Stimulated activated CD8-positive, alpha-beta memory T cell treated with anti-CD3 and anti-CD28 coated beads, Interleukin-15, amount 100 ng/mL, for 1 hour (primary cell): ENCODE data around the gene ADGRV1.
"Not testable (repeated sequence)": the region's sequence is repeated elsewhere in the genome, so short reads cannot be mapped to it uniquely, and the experiment has no call there.

ENCODE experiments used
- DNase-seq: peaks from one replicate; pipeline ENCODE4 v3.0.0-alpha.2; 2020; ENCODE audit warnings: low read depth

ADGRV1 gene

GRCh38 chr5:90909940-90910339 lies 351.3 kb downstream of the ADGRV1 start:
- DNase-seq: no peak

- DNase-seq: no peak
Observed at GRCh38 chr5:90911169-90911568, 352.6 kb downstream of the ADGRV1 start.

- DNase-seq: no peak
Observed at GRCh38 chr5:90912476-90912875, 353.9 kb downstream of the ADGRV1 start.

- no peak for DNase-seq
Observed at GRCh38 chr5:90915393-90915792, 356.8 kb downstream of the ADGRV1 start.

GRCh38 chr5:90916947-90917800 lies 358.6 kb downstream of the ADGRV1 start:
- DNase-seq: no peak

- DNase-seq: no peak
Observed at GRCh38 chr5:90917928-90918668, 359.5 kb downstream of the ADGRV1 start.

GRCh38 chr5:90921418-90921973 lies 362.9 kb downstream of the ADGRV1 start:
- no peak for DNase-seq

GRCh38 chr5:90924222-90924621 lies 365.6 kb downstream of the ADGRV1 start:
- DNase-seq: not testable (repeated sequence)

- DNase-seq: not testable (repeated sequence)
Observed at GRCh38 chr5:90929013-90929839, 370.6 kb downstream of the ADGRV1 start.

GRCh38 chr5:90930062-90930461 lies 371.5 kb downstream of the ADGRV1 start:
- no peak for DNase-seq

- DNase-seq: no peak
Observed at GRCh38 chr5:90930756-90931431, 372.3 kb downstream of the ADGRV1 start.

- no peak for DNase-seq
Observed at GRCh38 chr5:90932052-90932699, 373.6 kb downstream of the ADGRV1 start.

GRCh38 chr5:90933298-90933697 lies 374.7 kb downstream of the ADGRV1 start:
- no peak for DNase-seq

GRCh38 chr5:90934091-90934719 lies 375.6 kb downstream of the ADGRV1 start:
- DNase-seq: no peak

- no peak for DNase-seq
Observed at GRCh38 chr5:90934738-90935137, 376.1 kb downstream of the ADGRV1 start.

GRCh38 chr5:90939211-90939610 lies 380.6 kb downstream of the ADGRV1 start:
- no peak for DNase-seq

- DNase-seq: no peak
Observed at GRCh38 chr5:90940227-90940995, 381.8 kb downstream of the ADGRV1 start.

GRCh38 chr5:90941002-90941720 lies 382.6 kb downstream of the ADGRV1 start:
- no peak for DNase-seq

- DNase-seq: no peak
Observed at GRCh38 chr5:90944116-90944515, 385.5 kb downstream of the ADGRV1 start.
